Fibroblast of skin of abdomen (primary cell): ENCODE results near the gene FAM217B.
A peak's percentile ranks its signal among the peaks of the same experiment; 100 is the strongest.
"Not testable (repeated sequence)": the region's sequence is repeated elsewhere in the genome, so short reads cannot be mapped to it uniquely, and the experiment has no call there.

ENCODE experiments used
- DNase-seq: peaks from one replicate; pipeline ENCODE4 v3.0.0-alpha.2; 2013

The FAM217B gene

DNA sequence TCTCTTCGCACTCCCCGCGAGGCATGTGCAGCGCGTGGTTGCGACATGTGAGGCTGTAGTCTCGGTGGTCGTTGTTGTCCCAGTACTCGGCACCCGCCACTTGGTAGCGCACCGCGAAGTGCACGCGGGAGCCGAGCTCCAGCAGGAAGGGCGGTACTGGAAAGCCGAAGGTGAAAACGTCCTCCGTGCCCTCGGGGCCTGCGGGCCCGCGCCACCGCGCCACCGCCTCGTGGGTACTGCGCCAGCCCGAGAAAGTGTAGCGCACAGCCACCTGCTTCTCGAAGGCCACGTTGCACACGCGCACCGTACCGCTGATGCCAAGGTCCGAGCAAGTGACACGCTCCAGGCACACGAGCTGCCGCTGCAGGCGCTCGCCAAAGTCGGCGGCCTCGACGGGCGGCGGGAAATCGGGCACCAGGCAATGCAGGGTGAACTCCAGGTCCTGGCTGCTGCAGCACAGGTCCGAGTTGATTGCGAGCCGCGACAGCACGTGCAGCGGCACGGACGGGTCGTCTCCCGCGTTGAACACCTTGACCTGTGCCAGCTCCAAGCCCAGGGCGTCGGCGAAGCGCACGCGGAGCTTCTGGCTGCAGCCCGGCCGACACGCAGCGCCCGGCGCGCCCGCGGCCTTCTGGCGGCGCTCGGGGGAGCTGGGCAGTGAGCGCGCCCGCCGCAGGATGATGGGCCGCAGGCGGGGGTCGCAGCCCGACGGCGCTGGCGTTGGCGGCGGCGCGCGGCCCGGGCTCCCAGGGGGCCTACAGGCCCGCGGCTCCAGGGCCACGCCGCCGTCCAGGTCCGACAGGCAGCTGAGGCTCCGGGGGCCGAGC is 924 bp upstream of the FAM217B start:
- peak; percentile 3 for DNase-seq

- no peak for DNase-seq
These were observed 385 bp upstream of the FAM217B start for GRCh38 chr20:59939879-59940128.

- DNase-seq, result no peak
These were observed 736 bp downstream of the FAM217B start for GRCh38 chr20:59940956-59941294.

DNA sequence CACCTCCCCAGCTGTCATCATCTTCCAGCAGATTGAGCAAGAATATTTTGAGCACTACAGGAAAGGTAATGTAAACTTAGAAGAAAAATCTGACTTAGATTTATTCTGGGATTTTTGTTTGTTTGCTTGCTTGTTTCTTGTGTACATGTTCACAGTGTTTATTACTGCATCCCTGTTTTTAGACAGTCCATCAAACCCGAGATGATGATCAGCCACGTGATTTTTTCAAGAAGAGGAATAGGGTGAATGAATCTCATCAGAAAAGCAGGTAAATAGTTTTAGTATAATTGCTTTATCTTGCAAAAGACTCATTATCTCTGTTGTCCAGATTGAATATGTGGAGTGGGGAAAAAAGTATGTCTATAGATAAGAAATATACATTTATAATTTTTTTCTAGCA is 2.1 kb downstream of the FAM217B start:
- no peak for DNase-seq

- no peak for DNase-seq
These were observed 4.5 kb downstream of the FAM217B start for GRCh38 chr20:59944726-59945125.

DNA sequence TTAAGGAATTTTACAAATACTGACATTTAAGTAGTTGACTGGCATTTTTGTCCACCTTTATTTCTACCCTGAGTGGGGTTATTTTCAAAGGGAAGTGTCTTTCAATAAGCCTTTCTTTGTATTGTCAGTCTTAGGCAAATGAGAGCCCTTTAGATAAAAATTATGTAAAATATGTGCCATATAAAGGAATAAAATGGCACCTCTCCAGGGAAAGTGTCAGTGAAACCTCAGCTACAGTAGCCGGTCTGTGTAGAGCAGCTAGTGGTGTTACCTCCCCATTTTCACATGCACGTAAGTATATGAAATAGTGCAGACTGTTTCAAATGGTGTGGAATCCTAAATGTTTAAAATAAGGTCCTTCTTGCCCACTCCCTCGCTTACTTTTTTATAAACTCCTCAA is 5.0 kb downstream of the FAM217B start:
- peak; percentile 36 for DNase-seq

DNA sequence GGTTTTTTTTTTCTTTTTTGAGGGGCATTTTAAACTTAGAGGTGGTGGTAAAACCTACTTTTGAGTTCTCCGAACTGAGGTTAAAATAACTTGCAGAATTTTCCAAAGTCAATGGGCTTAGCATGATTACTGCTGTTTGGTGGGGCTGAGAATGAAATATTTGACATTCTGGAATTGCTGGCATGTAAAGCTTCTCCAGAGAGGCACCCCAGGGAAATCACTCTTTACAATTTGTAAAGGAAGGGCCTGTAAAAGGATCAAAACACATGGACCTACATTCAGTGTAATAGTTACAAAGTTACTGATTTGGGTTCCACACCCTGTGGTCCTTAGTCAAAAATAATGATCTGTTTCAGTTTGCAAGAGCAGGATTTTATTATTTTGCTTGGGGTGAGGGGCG is 5.5 kb downstream of the FAM217B start:
- DNase-seq, result peak; percentile 47

DNA sequence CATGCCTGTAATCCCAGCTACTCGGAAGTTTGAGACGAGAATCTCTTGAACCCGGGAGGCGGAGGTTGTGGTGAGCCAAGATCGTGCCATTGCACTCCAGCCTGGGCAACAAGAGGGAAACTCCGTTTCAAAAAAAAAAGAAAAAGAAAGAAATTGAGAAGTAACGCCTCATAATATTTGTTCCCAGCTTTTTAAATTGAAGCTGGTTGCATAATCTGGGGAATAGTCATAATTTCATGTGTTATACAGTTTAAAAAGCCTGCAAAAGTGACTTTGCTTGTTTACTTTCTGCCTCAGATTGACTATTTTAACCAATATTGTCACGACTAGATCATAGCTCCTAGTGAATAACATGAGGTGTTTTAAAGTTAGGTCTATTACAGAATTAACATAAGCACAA is 7.2 kb downstream of the FAM217B start:
- DNase-seq, result no peak

GRCh38 chr20:59948212-59948611 is 8.0 kb downstream of the FAM217B start:
- DNase-seq, result no peak

DNA sequence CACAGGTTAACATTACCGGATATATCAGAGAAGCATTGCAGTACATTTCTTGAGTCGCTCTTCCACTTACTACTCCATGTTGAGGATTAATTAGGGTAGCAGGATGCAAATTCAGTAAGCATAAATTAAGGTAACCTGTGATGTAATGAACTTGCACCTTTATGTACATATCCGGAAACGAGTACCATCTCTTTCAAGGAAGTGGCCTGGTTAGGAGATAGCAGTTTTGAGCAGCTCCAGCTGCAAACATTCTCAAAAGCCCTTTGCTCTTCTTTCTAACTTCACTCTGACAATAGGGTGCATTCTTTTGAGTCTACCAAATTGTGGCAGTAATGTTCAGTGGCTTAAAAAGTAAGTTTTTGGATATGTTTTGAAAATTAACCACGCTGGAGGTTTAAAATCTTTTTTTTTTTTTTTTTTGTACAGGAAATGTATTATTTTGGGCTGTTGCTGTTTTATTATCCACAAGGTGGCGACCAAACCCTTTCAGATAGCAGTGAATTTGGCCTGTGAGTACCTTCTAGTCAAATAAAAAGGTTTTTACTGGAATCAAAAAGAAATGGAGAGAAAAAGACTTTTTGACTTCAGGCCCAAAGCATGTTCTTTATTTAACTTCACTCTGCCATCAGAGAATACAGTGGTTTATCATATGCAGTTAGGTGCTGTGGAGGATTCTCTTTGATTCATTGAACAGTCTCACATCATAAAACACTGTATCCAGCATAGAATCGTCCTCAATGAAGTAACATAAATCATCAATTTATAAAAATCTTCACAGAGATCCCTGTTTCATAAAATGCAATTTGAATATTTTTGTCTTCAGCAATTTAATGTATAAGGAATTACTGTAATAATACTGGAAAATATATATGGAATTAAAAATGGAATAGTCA is 8.9 kb downstream of the FAM217B start:
- peak; percentile 61 for DNase-seq

- no peak for DNase-seq
These were observed 9.7 kb downstream of the FAM217B start for GRCh38 chr20:59949911-59950310.

DNA sequence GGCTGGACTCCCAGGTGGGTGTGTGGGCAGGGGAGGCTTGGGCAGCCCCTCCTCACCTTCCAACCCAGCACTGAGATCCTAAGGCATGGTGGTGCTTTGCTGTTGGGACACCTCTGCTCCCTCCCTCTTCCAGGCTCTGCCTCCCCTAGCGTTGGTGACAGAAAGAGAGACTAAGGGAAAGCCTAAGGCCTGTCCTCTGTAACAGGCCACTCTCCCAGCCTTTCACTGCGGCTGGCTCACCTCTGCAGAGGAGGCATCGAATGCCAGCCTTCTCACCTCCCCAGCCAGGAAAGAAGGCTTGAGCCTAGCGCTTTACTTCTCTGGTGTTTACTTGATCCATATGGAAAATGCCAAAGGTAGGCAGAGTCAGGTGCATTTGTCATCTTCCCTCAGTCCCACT is 14.5 kb downstream of the FAM217B start:
- DNase-seq, result no peak

GRCh38 chr20:59955131-59955796 is 15.1 kb downstream of the FAM217B start:
- DNase-seq, result no peak

GRCh38 chr20:59957568-59957967 is 17.4 kb downstream of the FAM217B start:
- DNase-seq, result not testable (repeated sequence)

GRCh38 chr20:59958123-59958522 is 17.9 kb downstream of the FAM217B start, which contains the start of gene CDH26:
TSS of gene CDH26 (plus strand) at chr20:59958423. CDS start at chr20:59958727, 304 bp downstream.
- no peak for DNase-seq

- DNase-seq, result no peak
These were observed 18.4 kb downstream of the FAM217B start for GRCh38 chr20:59958626-59959025.

GRCh38 chr20:59961423-59961822 is 21.2 kb downstream of the FAM217B start:
- DNase-seq, result no peak

GRCh38 chr20:59962155-59962554 is 22.0 kb downstream of the FAM217B start:
- no peak for DNase-seq

DNA sequence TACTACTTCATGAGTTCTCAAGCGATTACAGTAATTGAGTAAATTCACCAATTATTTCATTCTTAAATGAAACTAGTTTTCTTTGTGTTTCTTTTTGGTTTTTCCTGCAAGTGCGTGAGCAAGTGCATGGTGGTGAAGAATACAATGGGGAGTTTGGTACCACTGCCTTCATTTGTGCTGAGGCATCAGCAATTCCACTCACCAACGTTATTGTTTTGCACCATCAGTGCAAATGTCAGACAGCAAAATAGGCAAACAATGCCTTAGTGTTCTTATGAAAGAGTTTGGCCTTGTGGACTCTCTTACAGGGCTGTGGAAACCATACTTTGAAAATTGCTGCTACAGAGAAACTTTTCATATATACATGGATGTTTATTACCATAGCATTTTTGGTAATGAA is 26.2 kb downstream of the FAM217B start:
- DNase-seq, result no peak

DNA sequence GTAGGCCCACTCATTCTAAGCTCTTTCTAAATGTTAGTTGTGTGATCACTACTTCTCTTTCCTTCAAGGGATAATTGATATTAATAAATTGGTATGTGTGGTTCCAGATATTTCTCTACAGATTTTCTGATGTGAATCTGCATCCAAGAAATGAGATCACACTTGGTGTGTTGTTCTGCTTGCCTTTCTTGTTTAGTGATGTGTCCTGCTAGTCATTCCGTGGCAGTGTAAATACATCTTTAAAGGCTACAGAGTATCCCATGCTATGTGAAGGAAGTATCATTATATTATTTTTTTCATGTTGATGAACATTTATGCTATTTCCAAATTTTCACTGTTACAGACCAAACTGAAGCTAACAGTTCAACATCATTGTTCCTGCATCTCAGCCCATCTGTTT is 31.2 kb downstream of the FAM217B start:
- no peak for DNase-seq

DNA sequence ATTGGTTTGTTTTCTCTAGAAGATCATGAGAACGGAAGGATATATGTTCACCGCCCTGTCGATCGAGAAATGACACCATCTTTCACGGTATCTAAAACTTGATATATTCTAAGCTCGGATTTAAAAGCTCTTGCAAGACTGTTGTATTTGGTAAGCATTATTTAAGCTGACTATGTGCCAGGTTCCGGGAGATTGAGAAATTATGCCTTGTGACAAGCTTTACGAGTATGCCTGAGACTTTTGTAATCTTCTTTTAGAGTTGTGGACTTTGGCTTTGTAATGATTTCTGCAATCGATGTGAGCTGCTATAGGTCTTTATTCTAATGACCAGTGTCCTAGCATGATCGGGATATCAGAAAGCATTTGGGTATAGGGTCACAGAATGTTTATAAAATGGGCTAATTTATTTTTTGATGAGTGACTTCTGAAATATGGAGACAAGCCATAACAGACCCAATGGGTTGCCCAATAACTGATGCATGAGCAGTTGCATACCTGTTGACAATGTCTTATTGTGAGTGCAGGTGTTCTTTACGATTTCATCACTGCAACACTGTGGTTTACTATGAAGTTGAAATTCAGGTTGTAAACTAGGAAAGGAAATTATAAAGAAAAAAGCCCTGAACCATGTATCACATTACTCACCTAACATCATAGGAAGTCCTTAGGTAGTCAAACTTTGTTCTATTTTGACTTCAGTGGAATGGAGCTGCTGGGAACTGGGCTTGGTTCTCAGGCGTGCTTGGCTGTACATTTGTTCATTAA is 32.0 kb downstream of the FAM217B start:
- DNase-seq, result no peak

DNA sequence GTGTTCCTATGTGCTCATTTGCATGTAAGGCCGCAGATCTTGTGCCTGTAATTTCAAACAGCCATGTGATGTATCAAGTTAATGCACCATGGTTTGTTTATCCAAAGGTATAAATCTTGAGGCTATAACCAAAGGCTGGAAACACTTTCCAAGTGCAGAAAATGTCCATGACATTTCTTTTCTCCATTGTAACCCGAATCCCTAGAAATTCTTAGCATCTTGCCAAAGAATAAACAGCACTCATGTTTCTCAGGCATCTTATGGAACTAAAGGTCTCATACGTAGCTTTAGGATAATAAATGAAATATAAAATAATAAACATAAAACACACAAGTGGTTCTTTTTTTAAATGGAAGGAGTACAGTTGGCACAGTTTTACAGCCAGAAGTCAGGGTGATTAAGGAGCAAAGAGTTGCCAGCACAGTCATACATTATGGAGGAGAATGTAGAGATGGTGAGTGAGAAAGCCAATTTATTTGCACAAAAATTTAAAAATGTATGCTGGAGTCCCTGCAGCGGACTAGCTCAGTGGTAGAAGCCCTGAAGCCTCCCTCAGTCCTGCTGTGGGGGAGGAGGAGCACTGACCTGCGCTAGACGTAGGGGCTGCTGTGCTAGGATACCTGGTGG is 36.1 kb downstream of the FAM217B start:
- DNase-seq, result no peak
